ENCODE results near the gene KCNJ10. TPM values are rescaled to one million over a fixed set of nuclear protein-coding genes. Genes with fewer than 3 reads are reported as not detected.

The KCNJ10 gene
- total and polyA plus RNA-seq, 2 donors (not counting 3 experiments of a cell fraction or from before 2014, with no cell fraction given) = not detected

GRCh38 chr1:160080381-160081100 is 10.6 kb upstream of the KCNJ10 start:
- H3K4me2 ChIP-seq (ENCODE audit: insufficient read depth, low read length) = no peak overlapping the region
- H3K9me1 ChIP-seq (replicated peaks; ENCODE audit: control insufficient read depth, extremely low read depth, insufficient read depth, low read length) = no peaks in the 10 kb centered on the region
- no peaks in the 10 kb centered on the region for H3K79me2 ChIP-seq (ENCODE audit: control insufficient read depth, insufficient read depth, low read length)
- ChIA-PET CTCF (interaction anchor here (0.6 to 4.2 kb wide), 12 partner anchors 13 to 296 kb away, joined by 3 to 37 read pairs (median 5); partner anchors contain the start of genes IGSF8 and KCNJ10), POLR2A (no interaction called here)
- BruUV-seq (replicated peaks) = no TSS peak
- dilution Hi-C loops (cut with MboI; ENCODE audit: extremely low pct_ligation_motif_present, low sequenced_read_pairs) (no loop called here), intact Hi-C loops (cut with micrococcal nuclease) (no loop called here)
- H3K9me3 ChIP-seq (replicated peaks; ENCODE audit: control insufficient read depth, insufficient read depth, low read length) = no peaks in the 10 kb centered on the region
- H2AFZ ChIP-seq (ENCODE audit: low read depth, low read length) = no peak overlapping the region
- H4K20me1 ChIP-seq (replicated peaks; ENCODE audit: control insufficient read depth, extremely low read depth, insufficient read depth, low read length) = no peaks in the 10 kb centered on the region
- H3K36me3 ChIP-seq (ENCODE audit: control insufficient read depth in 2 of 2, extremely low read depth in 1 of 2, insufficient read depth in 2 of 2, low read length in 2 of 2) = no peaks in the 10 kb centered on the region
- DNase-seq (ENCODE audit: low read depth, low spot score) (no peak), FAIRE-seq (no peak)
- no peak overlapping the region for H3K27ac ChIP-seq (ENCODE audit: insufficient read depth, low read depth, low read length)
- no peak overlapping the region for H3K4me3 ChIP-seq (replicated peaks in 1 of 3; ENCODE audit: insufficient read depth in 1 of 3, low read depth in 1 of 3, low read length in 3 of 3)
- no peaks in the 10 kb centered on the region for H3K4me1 ChIP-seq (ENCODE audit: control insufficient read depth, extremely low read depth, insufficient read depth, low read length)
- no peak overlapping the region for H3K9ac ChIP-seq (replicated peaks; ENCODE audit: extremely low read depth, insufficient read depth, low read length)
- H3K27me3 ChIP-seq (ENCODE audit: control insufficient read depth in 2 of 2, insufficient read depth in 2 of 2, low read length in 2 of 2) = peaks cover 50 to 63% of the 10 kb centered on the region in 2 experiments
- TF ChIP-seq GATA2 (IDR thresholded peaks at IDR 0.05; ENCODE audit: insufficient read depth, insufficient read length, low read depth, low read length) (no peak), EZH2 (IDR thresholded peaks at IDR 0.05; ENCODE audit: borderline replicate concordance, low read depth, low read length, severe bottlenecking) (no peak), MAX (IDR thresholded peaks at IDR 0.05; ENCODE audit: insufficient read depth, insufficient read length) (no peak), POLR2AphosphoS5 (IDR thresholded peaks at IDR 0.05; ENCODE audit: insufficient read depth, low read depth, low read length) (no peak), POLR2A (IDR thresholded peaks at IDR 0.05; ENCODE audit: low read depth, low read length) (no peak), JUN (IDR thresholded peaks at IDR 0.05; ENCODE audit: borderline replicate concordance, insufficient read depth, insufficient read length, low read depth) (no peak), MYC (IDR thresholded peaks at IDR 0.05; ENCODE audit: low read depth, low read length) (no peak), FOS (IDR thresholded peaks at IDR 0.05; ENCODE audit: borderline replicate concordance, insufficient read depth, low read length) (no peak)
- TF ChIP-seq, protein P1, sequence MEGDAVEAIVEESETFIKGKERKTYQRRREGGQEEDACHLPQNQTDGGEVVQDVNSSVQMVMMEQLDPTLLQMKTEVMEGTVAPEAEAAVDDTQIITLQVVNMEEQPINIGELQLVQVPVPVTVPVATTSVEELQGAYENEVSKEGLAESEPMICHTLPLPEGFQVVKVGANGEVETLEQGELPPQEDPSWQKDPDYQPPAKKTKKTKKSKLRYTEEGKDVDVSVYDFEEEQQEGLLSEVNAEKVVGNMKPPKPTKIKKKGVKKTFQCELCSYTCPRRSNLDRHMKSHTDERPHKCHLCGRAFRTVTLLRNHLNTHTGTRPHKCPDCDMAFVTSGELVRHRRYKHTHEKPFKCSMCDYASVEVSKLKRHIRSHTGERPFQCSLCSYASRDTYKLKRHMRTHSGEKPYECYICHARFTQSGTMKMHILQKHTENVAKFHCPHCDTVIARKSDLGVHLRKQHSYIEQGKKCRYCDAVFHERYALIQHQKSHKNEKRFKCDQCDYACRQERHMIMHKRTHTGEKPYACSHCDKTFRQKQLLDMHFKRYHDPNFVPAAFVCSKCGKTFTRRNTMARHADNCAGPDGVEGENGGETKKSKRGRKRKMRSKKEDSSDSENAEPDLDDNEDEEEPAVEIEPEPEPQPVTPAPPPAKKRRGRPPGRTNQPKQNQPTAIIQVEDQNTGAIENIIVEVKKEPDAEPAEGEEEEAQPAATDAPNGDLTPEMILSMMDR (IDR thresholded peaks at IDR 0.05; ENCODE audit: extremely low read depth in 1 of 2, insufficient read depth in 1 of 2, low read depth in 1 of 2, low read length in 2 of 2) = no peak

All from endothelial cell of umbilical vein (primary cell).